Stimulated activated CD8-positive, alpha-beta memory T cell treated with anti-CD3 and anti-CD28 coated beads, Interleukin-4, amount 100 ng/mL, for 1 hour (primary cell): ENCODE results near the gene RNASEH2B.

ENCODE experiments used
- DNase-seq, 2 donors: peaks; one replicate each; pipeline ENCODE4 v3.0.0-alpha.2; 2020; ENCODE audit warnings: low read depth in 2 of 2, low spot score in 1 of 2

RNASEH2B gene

GRCh38 chr13:50936679-50937078, 27.1 kb downstream of the RNASEH2B start:
- DNase-seq: no peak

DNA sequence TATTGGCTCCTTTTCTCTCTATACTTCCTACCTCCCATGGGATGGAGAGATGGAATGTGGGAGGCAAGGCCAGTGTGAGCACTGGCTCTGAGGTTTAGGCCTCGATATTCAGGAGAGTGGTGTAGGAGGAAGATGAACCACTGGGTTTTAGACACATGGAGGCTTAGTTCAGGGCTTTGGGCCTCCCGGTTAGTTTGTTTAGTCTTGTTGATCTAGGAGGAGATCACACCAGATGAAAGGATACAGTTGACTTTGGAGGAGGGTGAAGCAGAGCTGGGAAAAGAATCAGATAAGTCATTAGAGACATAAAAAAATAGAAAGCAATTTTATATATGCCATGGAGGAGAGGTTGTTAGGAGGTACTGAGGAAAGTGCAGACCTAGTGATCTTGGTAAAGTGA, 30.9 kb downstream of the RNASEH2B start:
- DNase-seq: no peak

GRCh38 chr13:50941146-50941545, 31.6 kb downstream of the RNASEH2B start:
- no peak for DNase-seq

DNA sequence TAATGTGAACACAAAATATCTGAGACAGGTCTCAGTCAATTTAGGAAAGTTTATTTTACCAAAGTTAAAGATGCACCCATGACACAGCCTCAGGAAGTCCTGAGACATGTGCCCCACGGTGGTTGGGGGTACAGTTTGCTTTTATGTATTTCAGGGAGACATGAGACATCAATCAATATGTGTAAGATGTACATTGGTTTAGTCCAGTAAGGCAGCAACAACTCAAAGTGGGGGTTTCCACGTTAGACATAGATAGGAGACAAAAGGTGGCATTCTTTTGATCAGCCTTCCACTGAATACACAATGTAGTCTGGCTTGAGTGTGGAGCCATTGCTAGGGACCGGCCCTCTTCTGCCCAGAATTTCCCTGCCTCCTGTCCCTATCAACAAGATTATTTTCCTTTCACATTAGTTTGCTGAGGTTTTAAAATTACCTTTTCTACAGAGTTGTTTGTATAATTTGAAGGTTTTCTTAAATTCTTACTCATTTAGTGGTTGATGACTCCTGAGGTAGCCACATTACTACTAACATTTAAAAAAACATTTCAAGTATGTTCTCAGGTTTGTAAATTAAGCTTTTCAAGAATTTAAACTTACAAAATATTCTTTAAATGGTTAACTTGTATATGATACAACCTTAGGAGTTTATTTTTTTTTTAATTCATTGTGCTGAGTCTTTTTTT, 33.2 kb downstream of the RNASEH2B start:
- DNase-seq: no peak

GRCh38 chr13:50945669-50946068, 36.1 kb downstream of the RNASEH2B start:
- DNase-seq: no peak

GRCh38 chr13:50948601-50949000, 39.0 kb downstream of the RNASEH2B start:
- DNase-seq: no peak

DNA sequence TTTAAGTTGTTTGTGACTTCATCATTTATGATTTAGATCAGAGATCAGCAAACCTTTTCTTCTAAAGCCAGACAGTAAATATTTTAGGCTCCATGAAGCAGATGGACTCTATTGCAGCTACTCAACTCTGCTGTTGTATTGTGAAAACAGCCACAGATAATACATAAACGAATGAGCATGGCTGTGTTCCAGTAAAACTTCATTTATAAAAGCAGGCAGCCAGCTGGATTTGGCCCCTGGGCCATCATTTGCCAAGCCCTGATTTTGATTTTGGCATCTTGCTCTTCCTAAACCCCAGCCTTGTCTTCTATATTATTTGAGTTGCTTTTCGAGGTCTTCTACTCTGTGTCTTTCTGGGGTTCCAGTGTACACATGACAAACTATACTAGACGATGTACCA, 41.3 kb downstream of the RNASEH2B start:
- no peak for DNase-seq

- no peak for DNase-seq
Observed at GRCh38 chr13:50951366-50951765, 41.8 kb downstream of the RNASEH2B start.

DNA sequence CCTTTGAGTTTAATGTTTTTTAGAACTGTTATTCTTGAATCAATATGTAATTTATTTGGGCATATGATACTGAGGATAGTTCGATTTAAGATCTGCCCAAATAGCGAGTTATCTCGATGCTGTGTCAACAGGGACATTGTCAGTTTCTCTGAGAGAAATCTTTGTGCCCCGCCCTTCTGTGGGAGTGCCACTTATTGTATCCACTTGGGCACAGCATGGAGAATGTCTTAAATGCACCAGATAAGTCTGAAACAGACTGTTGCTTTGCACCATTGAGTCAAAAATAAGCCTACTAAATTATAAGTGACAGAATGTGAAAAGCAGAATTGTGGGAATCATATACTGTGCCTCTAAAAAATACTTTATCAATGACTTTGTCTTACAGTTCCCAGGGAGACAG, 45.6 kb downstream of the RNASEH2B start:
- no peak for DNase-seq

GRCh38 chr13:50955798-50956197, 46.2 kb downstream of the RNASEH2B start:
- no peak for DNase-seq

DNA sequence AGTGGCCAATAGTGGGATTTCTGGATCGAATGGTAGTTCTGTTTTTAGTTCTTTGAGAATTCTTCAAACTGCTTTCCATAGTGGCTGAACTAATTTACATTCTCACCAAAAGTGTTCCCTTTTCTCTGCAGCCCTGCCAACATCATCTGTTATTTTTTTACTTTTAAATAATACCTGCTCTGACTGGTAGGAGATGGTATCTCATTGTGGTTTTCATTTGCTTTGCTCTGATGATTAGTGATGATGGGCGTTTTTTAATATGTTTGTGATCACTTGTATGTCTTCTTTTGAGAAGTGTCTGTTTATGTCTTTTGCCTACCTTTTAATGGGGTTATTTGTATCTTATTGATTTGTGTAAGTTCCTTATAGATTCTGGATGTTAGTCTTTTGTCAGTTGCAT, 48.0 kb downstream of the RNASEH2B start:
- no peak for DNase-seq

DNA sequence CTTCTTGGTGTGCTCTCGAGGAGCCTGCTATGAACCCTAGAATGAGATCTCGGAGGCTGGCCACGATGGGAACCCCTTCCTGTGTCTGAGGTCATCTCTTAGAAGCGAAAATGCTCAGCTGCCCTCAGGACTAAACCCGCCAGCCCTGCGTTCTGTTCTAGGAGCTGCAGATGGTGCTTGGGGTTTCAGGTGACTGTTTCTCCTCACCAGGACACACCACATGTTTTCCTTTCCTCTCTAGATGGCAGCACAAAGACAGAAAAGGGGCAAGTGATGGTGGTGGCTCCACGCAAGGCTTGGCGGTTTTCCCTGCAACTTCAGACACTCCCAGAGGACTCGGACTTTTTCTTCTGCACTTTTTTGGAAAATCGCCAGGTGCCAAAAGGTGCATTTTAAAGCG, 60.1 kb downstream of the RNASEH2B start:
- no peak for DNase-seq

GRCh38 chr13:50970956-50971355, 61.4 kb downstream of the RNASEH2B start:
- no peak for DNase-seq

GRCh38 chr13:50974268-50974667, 64.7 kb downstream of the RNASEH2B start:
- no peak for DNase-seq

DNA sequence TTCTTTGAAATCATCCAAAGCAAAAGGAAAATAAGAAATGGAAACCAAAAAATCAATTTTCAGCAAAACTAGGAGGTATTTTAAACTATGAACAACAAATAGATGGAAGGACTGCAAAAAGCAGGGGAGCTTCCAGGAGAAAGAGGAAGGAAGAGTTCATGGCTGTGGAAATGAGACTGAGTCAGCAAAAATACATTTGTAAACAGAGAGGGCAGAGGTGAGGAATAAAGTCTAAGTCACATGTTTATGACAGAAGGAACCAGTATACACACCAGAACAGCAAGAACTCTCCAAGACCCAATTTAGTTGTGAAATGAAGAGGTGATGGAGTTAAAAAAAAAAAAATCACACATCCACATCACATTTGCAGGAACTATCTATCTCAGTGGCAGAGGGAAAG, 69.6 kb downstream of the RNASEH2B start:
- DNase-seq: no peak

GRCh38 chr13:50981686-50982085, 72.1 kb downstream of the RNASEH2B start:
- no peak for DNase-seq

DNA sequence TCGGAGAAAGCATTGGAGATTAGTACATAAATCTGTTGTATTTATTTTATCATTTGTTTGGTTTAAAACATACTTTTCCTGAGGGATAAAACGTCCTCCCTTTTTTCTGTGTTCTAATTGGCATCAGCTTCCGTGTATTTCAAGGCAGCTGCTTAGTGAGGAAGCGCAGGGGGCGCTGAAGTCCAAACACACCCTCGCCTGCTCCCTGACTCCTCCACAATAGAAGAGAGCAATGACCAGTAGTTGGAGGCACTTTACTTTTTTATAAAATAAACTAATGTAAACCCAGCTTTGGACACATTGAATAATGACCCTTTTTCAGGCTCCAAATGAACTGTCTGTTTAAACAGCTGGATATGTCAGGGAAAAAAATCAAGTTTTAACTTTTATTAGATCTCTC, 79.9 kb downstream of the RNASEH2B start:
- no peak for DNase-seq

GRCh38 chr13:50990065-50990817, 80.7 kb downstream of the RNASEH2B start:
- DNase-seq: no peak

- DNase-seq: no peak
Observed at GRCh38 chr13:50990818-50991506, 81.4 kb downstream of the RNASEH2B start.

- DNase-seq: no peak
Observed at GRCh38 chr13:50991579-50992521, 82.3 kb downstream of the RNASEH2B start.

GRCh38 chr13:50993371-50993770, 83.8 kb downstream of the RNASEH2B start:
- DNase-seq: no peak
